A549 (cell line): Measurements from ENCODE around the gene CLSTN2. TPM values are rescaled to one million over a fixed set of nuclear protein-coding genes. Genes with fewer than 3 reads are reported as not detected.

Source experiments
- ATAC-seq, 2 experiments: fragments of 200-7000 bp in 1 of 2; fragments of >200 bp in 1 of 2; cut with Nextera tagmentation in 1 of 2; cut with Tn5 transposase in 1 of 2; 3 replicates each; pipeline versions ENCODE4 v1.8.0 to v1.9.1; 2018 to 2020; ENCODE audit warnings: mild to moderate bottlenecking in 1 of 2, moderate library complexity in 1 of 2
- CTCF ChIA-PET: fragments of 300-600 bp; sonication (Branson Sonifier 250); formaldehyde crosslinking; extraction: SDS; loops from one replicate; lab custom pipeline; 2021; ENCODE audit warnings: antibody characterized with exemption, inconsistent platforms; lab: Yijun Ruan, JAX
- POLR2A ChIA-PET: fragments of 350-600 bp; formaldehyde crosslinking; extraction: SDS; loops from one replicate; lab custom pipeline; 2021; ENCODE audit warnings: antibody characterized with exemption, inconsistent platforms; lab: Yijun Ruan, JAX
- DNase-seq, 2 experiments: peaks; one replicate each; pipeline versions ENCODE4 v3.0.0 to v3.0.0-alpha.2; 2011 to 2016; ENCODE audit warnings: low read depth in 1 of 2, low spot score in 1 of 2
- FAIRE-seq: peaks from 2 replicates; lab custom pipeline; 2011; peaks lifted over from hg19 to GRCh38; lab: Jason Lieb, UNC
- H3K27ac ChIP-seq, 2 experiments: fragments of >200 bp; sonication (Bioruptor Twin); formaldehyde crosslinking; 3 replicates each; pipeline ENCODE4 v1.5.1; 2016 to 2017
- H3K4me1 ChIP-seq: fragments of >200 bp; sonication (Bioruptor Twin); formaldehyde crosslinking; 3 replicates; pipeline ENCODE4 v1.6.1; 2016
- H3K4me2 ChIP-seq: fragments of >200 bp; sonication (Bioruptor Twin); formaldehyde crosslinking; 3 replicates; pipeline ENCODE4 v1.6.1; 2016
- H3K4me3 ChIP-seq: fragments of >200 bp; sonication (Bioruptor Twin); formaldehyde crosslinking; 3 replicates; pipeline ENCODE4 v1.5.1; 2016
- H3K9me3 ChIP-seq: fragments of >200 bp; sonication (Bioruptor Twin); formaldehyde crosslinking; 3 replicates; pipeline ENCODE4 v1.6.1; 2016
- CBX2 ChIP-seq: fragments of 200-600 bp; sonication (generic); IDR thresholded peaks from 2 replicates; pipeline ENCODE4 v1.6.1; 2016; ENCODE audit warnings: low read depth, mild to moderate bottlenecking, borderline replicate concordance
- CBX8 ChIP-seq: fragments of 200-600 bp; sonication (generic); IDR thresholded peaks from 2 replicates; pipeline ENCODE4 v1.6.1; 2016
- CHD2 ChIP-seq: fragments of 150-350 bp; IDR thresholded peaks from 2 replicates; pipeline ENCODE4 v1.6.1; 2014; ENCODE audit warnings: low read length; ENCODE audit not compliant: partially characterized antibody
- CHD4 ChIP-seq: fragments of 200-600 bp; sonication (generic); IDR thresholded peaks from 2 replicates; pipeline ENCODE4 v1.6.1; 2016; ENCODE audit warnings: antibody characterized with exemption, mild to moderate bottlenecking, borderline replicate concordance
- EHF ChIP-seq: fragments of 250-450 bp; sonication (Bioruptor Pico); IDR thresholded peaks from 2 replicates; pipeline ENCODE4 v1.5.0; 2020; ENCODE audit warnings: mild to moderate bottlenecking
- EHMT2 ChIP-seq: fragments of 200-600 bp; sonication (generic); IDR thresholded peaks from 2 replicates; pipeline ENCODE4 v1.6.1; 2016; ENCODE audit warnings: antibody characterized with exemption, low read depth, mild to moderate bottlenecking, moderate library complexity
- EP300 ChIP-seq, 2 experiments: fragments of >200 bp; sonication (Bioruptor Twin); formaldehyde crosslinking; IDR thresholded peaks; 2 replicates in 1 of 2; 3 replicates in 1 of 2; pipeline ENCODE4 v1.6.1; 2016 to 2017
- ESRRA ChIP-seq: fragments of 150-350 bp; IDR thresholded peaks from 2 replicates; pipeline ENCODE4 v1.6.1; 2014; ENCODE audit warnings: mild to moderate bottlenecking, low read length, borderline replicate concordance
- GATA3 ChIP-seq: IDR thresholded peaks from 2 replicates; pipeline ENCODE4 v1.6.1; 2012; ENCODE audit warnings: borderline replicate concordance
- HES2 ChIP-seq: fragments of >200 bp; sonication (Bioruptor Twin); formaldehyde crosslinking; IDR thresholded peaks from 2 replicates; pipeline ENCODE4 v1.6.1; 2016
- HEYL ChIP-seq: fragments of 250-450 bp; sonication (Bioruptor Pico); IDR thresholded peaks from 2 replicates; pipeline ENCODE4 v1.8.0; 2021; ENCODE audit warnings: mild to moderate bottlenecking, moderate library complexity
- HOXA7 ChIP-seq: fragments of 250-450 bp; sonication (Bioruptor Pico); IDR thresholded peaks from 2 replicates; pipeline ENCODE4 v1.5.0; 2020; ENCODE audit warnings: mild to moderate bottlenecking, moderate library complexity
- HOXB5 ChIP-seq: fragments of 250-450 bp; sonication (Bioruptor Pico); IDR thresholded peaks from 2 replicates; pipeline ENCODE4 v1.5.0; 2020; ENCODE audit warnings: mild to moderate bottlenecking, moderate library complexity
- JUNB ChIP-seq: fragments of >200 bp; sonication (Bioruptor Twin); formaldehyde crosslinking; IDR thresholded peaks from 2 replicates; pipeline ENCODE4 v1.6.1; 2016
- KDM1A ChIP-seq: fragments of 200-600 bp; sonication (generic); IDR thresholded peaks from 2 replicates; pipeline ENCODE4 v1.6.1; 2016; ENCODE audit warnings: low read depth, mild to moderate bottlenecking
- MAZ ChIP-seq: fragments of 150-350 bp; IDR thresholded peaks from 2 replicates; pipeline ENCODE4 v1.6.1; 2014; ENCODE audit warnings: antibody characterized with exemption, low read depth, low read length, borderline replicate concordance
- MYC ChIP-seq: IDR thresholded peaks from 2 replicates; pipeline ENCODE4 v1.6.1; 2012; ENCODE audit warnings: mild to moderate bottlenecking, inconsistent platforms, low read length, improper control_type of control experiment, borderline replicate concordance
- POLR2A ChIP-seq: IDR thresholded peaks from 2 replicates; pipeline ENCODE4 v1.6.1; 2012; ENCODE audit warnings: mild to moderate bottlenecking, low read length
- RAD21 ChIP-seq, 2 experiments: fragments of >200 bp in 1 of 2; sonication (Bioruptor Twin) in 1 of 2; formaldehyde crosslinking in 1 of 2; IDR thresholded peaks in 1 of 2; conservative IDR thresholded peaks in 1 of 2; 2 replicates in 1 of 2; 3 replicates in 1 of 2; pipeline ENCODE4 v1.6.1; 2012 to 2018; ENCODE audit warnings: inconsistent platforms in 1 of 2
- RFX5 ChIP-seq: fragments of 450-650 bp; IDR thresholded peaks from 2 replicates; pipeline ENCODE4 v1.7.1; 2014; ENCODE audit warnings: antibody characterized with exemption, mild to moderate bottlenecking, moderate library complexity
- RNF2 ChIP-seq: fragments of 200-600 bp; sonication (generic); IDR thresholded peaks from 2 replicates; pipeline ENCODE4 v1.6.1; 2016; ENCODE audit warnings: low read depth, mild to moderate bottlenecking, antibody characterized with exemption, moderate library complexity, borderline replicate concordance
- SMC3 ChIP-seq: fragments of >200 bp; sonication (Bioruptor Twin); formaldehyde crosslinking; IDR thresholded peaks from 3 replicates; pipeline ENCODE4 v1.6.1; 2018; ENCODE audit warnings: inconsistent platforms
- SREBF2 ChIP-seq: fragments of 450-650 bp; IDR thresholded peaks from 2 replicates; pipeline ENCODE4 v1.6.1; 2014; ENCODE audit warnings: mild to moderate bottlenecking, moderate library complexity
- TFCP2L1 ChIP-seq: fragments of 250-450 bp; sonication (Bioruptor Pico); IDR thresholded peaks from 2 replicates; pipeline ENCODE4 v1.5.0; 2021; ENCODE audit warnings: mild to moderate bottlenecking
- ZSCAN20 ChIP-seq: fragments of 250-450 bp; sonication (Bioruptor Pico); IDR thresholded peaks from 2 replicates; pipeline ENCODE4 v1.8.0; 2022; ENCODE audit warnings: mild to moderate bottlenecking, moderate library complexity
- WGBS: methylation state at CpG from one replicate; pipeline ENCODE4 v1.1.6; 2017; ENCODE audit errors: missing lambda C conversion rate; 5-methylcytosine and 5-hydroxymethylcytosine counted together
- polyA plus RNA-seq, 4 experiments: library from polyadenylated mRNA; depleted of rRNA in 3 of 4; stranded (reverse); fragments of >200 nt; fragmentation: RNase III in 1 of 4; extraction: RNeasy Plus Mini Kit Qiagen cat#74134 plus additional on column Dnase treatment in 1 of 4; gene quantifications; 2 replicates in 3 of 4; 3 replicates in 1 of 4; pipeline ENCODE4 v1.2.3, GENCODE V29; 2011 to 2017
- TF ChIP-seq, protein P1 (sequence below): IDR thresholded peaks from 2 replicates; pipeline ENCODE4 v1.6.1; 2012
- TF ChIP-seq, protein P2 (sequence below): fragments of 150-350 bp; IDR thresholded peaks from 2 replicates; pipeline ENCODE4 v1.6.1; 2014; ENCODE audit warnings: low read depth, mild to moderate bottlenecking, low read length

CLSTN2 gene
- polyA plus RNA-seq, 2 of the 4 experiments (the other 2 are of a cell fraction) = 0.03 to 0.04 TPM

DNA sequence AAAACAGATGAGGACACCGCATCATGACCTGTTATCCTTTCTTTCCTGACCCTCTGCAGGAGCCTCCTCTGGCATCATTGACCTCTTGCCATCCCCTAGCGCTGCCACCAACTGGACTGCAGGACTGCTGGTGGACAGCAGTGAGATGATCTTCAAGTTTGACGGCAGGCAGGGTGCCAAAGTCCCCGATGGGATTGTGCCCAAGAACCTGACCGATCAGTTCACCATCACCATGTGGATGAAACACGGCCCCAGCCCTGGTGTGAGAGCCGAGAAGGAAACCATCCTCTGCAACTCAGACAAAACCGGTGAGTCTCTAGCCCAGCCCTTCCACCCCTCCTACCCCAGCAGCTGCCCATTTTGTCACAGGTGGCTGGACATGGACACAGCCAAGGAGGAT lies 524.5 kb downstream of the CLSTN2 start:
- WGBS = 46% methylated on average over 5 of the region's 8 CpGs
- Histone ChIP-seq H3K27ac (no peak overlapping the region), H3K4me1 (no peaks in the 10 kb centered on the region), H3K4me3 (no peak overlapping the region), H3K9me3 (no peaks in the 10 kb centered on the region), H3K4me2 (no peak overlapping the region)
- ATAC-seq (no peak), FAIRE-seq (no peak), DNase-seq (no peak)
- POLR2A ChIA-PET = no interaction called here
- CTCF ChIA-PET = no interaction called here
- TF ChIP-seq EP300 (IDR thresholded peaks at IDR 0.05) = no peak
- no peak for TF ChIP-seq SMC3
- TF ChIP-seq EHF = no peak
- no peak for TF ChIP-seq SREBF2
- TF ChIP-seq, protein P1, sequence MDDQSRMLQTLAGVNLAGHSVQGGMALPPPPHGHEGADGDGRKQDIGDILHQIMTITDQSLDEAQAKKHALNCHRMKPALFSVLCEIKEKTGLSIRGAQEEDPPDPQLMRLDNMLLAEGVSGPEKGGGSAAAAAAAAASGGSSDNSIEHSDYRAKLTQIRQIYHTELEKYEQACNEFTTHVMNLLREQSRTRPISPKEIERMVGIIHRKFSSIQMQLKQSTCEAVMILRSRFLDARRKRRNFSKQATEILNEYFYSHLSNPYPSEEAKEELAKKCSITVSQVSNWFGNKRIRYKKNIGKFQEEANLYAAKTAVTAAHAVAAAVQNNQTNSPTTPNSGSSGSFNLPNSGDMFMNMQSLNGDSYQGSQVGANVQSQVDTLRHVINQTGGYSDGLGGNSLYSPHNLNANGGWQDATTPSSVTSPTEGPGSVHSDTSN = no peak
- no peak for TF ChIP-seq GATA3
- TF ChIP-seq, protein P2, sequence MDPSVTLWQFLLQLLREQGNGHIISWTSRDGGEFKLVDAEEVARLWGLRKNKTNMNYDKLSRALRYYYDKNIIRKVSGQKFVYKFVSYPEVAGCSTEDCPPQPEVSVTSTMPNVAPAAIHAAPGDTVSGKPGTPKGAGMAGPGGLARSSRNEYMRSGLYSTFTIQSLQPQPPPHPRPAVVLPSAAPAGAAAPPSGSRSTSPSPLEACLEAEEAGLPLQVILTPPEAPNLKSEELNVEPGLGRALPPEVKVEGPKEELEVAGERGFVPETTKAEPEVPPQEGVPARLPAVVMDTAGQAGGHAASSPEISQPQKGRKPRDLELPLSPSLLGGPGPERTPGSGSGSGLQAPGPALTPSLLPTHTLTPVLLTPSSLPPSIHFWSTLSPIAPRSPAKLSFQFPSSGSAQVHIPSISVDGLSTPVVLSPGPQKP = no peak
- no peak for TF ChIP-seq ESRRA
- TF ChIP-seq EHMT2 = no peak
- no peak for TF ChIP-seq MAZ
- no peak for TF ChIP-seq CHD4
- TF ChIP-seq CBX8 = no peak
- no peak for TF ChIP-seq JUNB
- TF ChIP-seq RNF2 = no peak
- no peak for TF ChIP-seq POLR2A
- no peak for TF ChIP-seq HEYL (CRISPR knock-in tag)

DNA sequence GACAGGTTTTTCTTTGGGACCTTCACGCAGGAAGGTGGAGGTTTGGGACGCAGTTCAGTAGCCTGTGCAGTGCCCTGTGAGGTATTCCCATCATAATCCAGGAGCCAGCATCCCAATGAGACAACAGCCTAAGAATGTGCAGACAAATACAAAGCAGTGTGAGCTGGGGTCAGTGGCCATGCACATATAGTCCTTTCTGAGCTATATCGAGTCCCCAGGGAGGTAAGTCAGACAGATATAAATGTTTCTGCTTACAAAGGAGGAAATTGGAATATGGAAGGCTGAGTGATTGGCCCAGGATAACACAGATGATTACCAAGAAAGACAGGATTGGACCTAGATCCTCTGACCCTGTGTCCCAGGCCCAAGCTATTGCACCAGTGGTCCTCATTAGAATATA lies 526.3 kb downstream of the CLSTN2 start:
- H3K9me3 ChIP-seq = no peaks in the 10 kb centered on the region
- 48% methylated on average over 3 of the region's 3 CpGs for WGBS
- no peaks in the 10 kb centered on the region for H3K4me1 ChIP-seq
- no peak overlapping the region for H3K4me2 ChIP-seq
- no peak overlapping the region for H3K27ac ChIP-seq
- CTCF ChIA-PET = interaction anchor here (1.1 kb wide), 1 partner anchor 9 kb away, joined by 3 read pairs; no protein-coding TSS in a partner anchor
- no peak overlapping the region for H3K4me3 ChIP-seq
- ATAC-seq = no peak
- no peak for FAIRE-seq
- no peak for TF ChIP-seq EHF
- TF ChIP-seq POLR2A = no peak
- no peak for TF ChIP-seq HES2
- TF ChIP-seq TFCP2L1 (CRISPR knock-in tag) = no peak
- TF ChIP-seq, protein P2 = no peak
- no peak for TF ChIP-seq HOXA7 (CRISPR knock-in tag)
- TF ChIP-seq CBX2 = no peak
- no peak for TF ChIP-seq CHD4
- TF ChIP-seq RAD21 (conservative IDR thresholded peaks at IDR 0.05 in 1 of 2, IDR thresholded peaks at IDR 0.05 in 1 of 2) = no peak
- no peak for TF ChIP-seq ZSCAN20 (CRISPR knock-in tag)
- TF ChIP-seq CHD2 = no peak
- TF ChIP-seq SMC3 = no peak
- no peak for TF ChIP-seq RFX5
- no peak for TF ChIP-seq ESRRA
- no peak for TF ChIP-seq KDM1A
- no peak for TF ChIP-seq MYC
- no peak for TF ChIP-seq HOXB5 (CRISPR knock-in tag)
- POLR2A ChIA-PET = no interaction called here
- DNase-seq = no peak
